GM18909 (cell line): ENCODE results near the gene LPIN2.
"Not testable (repeated sequence)": the region's sequence is repeated elsewhere in the genome, so short reads cannot be mapped to it uniquely, and the experiment has no call there.

Experiments used
- ATAC-seq: cut with Tn5 transposase; IDR thresholded peaks from one replicate; pipeline ENCODE4 v1.9.1; 2021; ENCODE audit warnings: mild to moderate bottlenecking; ENCODE audit not compliant: unreplicated experiment, poor library complexity

The LPIN2 gene

GRCh38 chr18:3010086-3010485, 2.9 kb downstream of the LPIN2 start:
- ATAC-seq = no peak

GRCh38 chr18:3008541-3008940, 4.4 kb downstream of the LPIN2 start:
- ATAC-seq = no peak

- ATAC-seq = no peak
These were observed 5.5 kb downstream of the LPIN2 start for GRCh38 chr18:3007491-3007890.

- ATAC-seq = no peak
These were observed 7.5 kb downstream of the LPIN2 start for GRCh38 chr18:3005462-3005861.

- ATAC-seq = not testable (repeated sequence)
These were observed 9.2 kb downstream of the LPIN2 start for GRCh38 chr18:3003766-3004165.

GRCh38 chr18:3002732-3003131, 10.2 kb downstream of the LPIN2 start:
- no peak for ATAC-seq

GRCh38 chr18:2998644-2999043, 14.3 kb downstream of the LPIN2 start:
- ATAC-seq = no peak

- no peak for ATAC-seq
These were observed 14.9 kb downstream of the LPIN2 start for GRCh38 chr18:2997846-2998564.

GRCh38 chr18:2997429-2997828, 15.5 kb downstream of the LPIN2 start:
- no peak for ATAC-seq

GRCh38 chr18:2994603-2995432, 18.1 kb downstream of the LPIN2 start:
- ATAC-seq = peak; percentile 89

- no peak for ATAC-seq
These were observed 18.8 kb downstream of the LPIN2 start for GRCh38 chr18:2994020-2994589.

GRCh38 chr18:2992995-2993877, 19.7 kb downstream of the LPIN2 start:
- ATAC-seq = no peak

- ATAC-seq = no peak
These were observed 21.8 kb downstream of the LPIN2 start for GRCh38 chr18:2990956-2991640.

- no peak for ATAC-seq
These were observed 24.8 kb downstream of the LPIN2 start for GRCh38 chr18:2987876-2988790.

- no peak for ATAC-seq
These were observed 26.6 kb downstream of the LPIN2 start for GRCh38 chr18:2986150-2986865.

- peak; percentile 44 for ATAC-seq
These were observed 27.3 kb downstream of the LPIN2 start for GRCh38 chr18:2985628-2986027.

GRCh38 chr18:2984703-2985261, 28.2 kb downstream of the LPIN2 start:
- no peak for ATAC-seq

- ATAC-seq = no peak
These were observed 28.9 kb downstream of the LPIN2 start for GRCh38 chr18:2984091-2984490.
